Endodermal cell (in vitro differentiated cells): ENCODE measurements around the gene GNAI2. TPM values are rescaled to one million over a fixed set of nuclear protein-coding genes. Genes with fewer than 3 reads are reported as not detected.

Source experiments
- DNase-seq: peaks from one replicate; pipeline ENCODE4 v3.0.0-alpha.2; 2017
- H3K27ac ChIP-seq: 2 replicates; pipeline ENCODE4 v1.5.1; 2013; ENCODE audit warnings: mild to moderate bottlenecking, low read depth, low read length, moderate library complexity
- H3K27me3 ChIP-seq: 2 replicates; pipeline ENCODE4 v1.6.1; 2013; ENCODE audit warnings: mild to moderate bottlenecking, low read length, moderate library complexity; ENCODE audit not compliant: insufficient read depth, control insufficient read depth, poor library complexity, severe bottlenecking
- H3K36me3 ChIP-seq: 2 replicates; pipeline ENCODE4 v1.7.0; 2013; ENCODE audit warnings: mild to moderate bottlenecking, low read length, moderate library complexity; ENCODE audit not compliant: control insufficient read depth, insufficient read depth
- H3K4me1 ChIP-seq: one replicate; pipeline ENCODE4 v1.7.0; 2013; ENCODE audit warnings: low read length; ENCODE audit not compliant: control insufficient read depth, insufficient read depth
- H3K4me3 ChIP-seq: 2 replicates; pipeline ENCODE4 v1.5.1; 2013; ENCODE audit warnings: mild to moderate bottlenecking, low read length, moderate library complexity
- H3K9ac ChIP-seq: 2 replicates; pipeline ENCODE4 v1.6.1; 2013; ENCODE audit warnings: mild to moderate bottlenecking, low read length, moderate library complexity; ENCODE audit not compliant: poor library complexity, severe bottlenecking; ENCODE audit errors: extremely low read depth
- H3K9me3 ChIP-seq: 2 replicates; pipeline ENCODE4 v1.6.1; 2013; ENCODE audit warnings: mild to moderate bottlenecking, low read length, moderate library complexity; ENCODE audit not compliant: control insufficient read depth
- H3K27ac Mint-ChIP-seq: 2 replicates; pipeline ENCODE4 v1.8.0; 2020; ENCODE audit warnings: mixed read lengths
- H3K27me3 Mint-ChIP-seq: 2 replicates; pipeline ENCODE4 v1.8.0; 2021; ENCODE audit warnings: mild to moderate bottlenecking, mixed read lengths; ENCODE audit not compliant: insufficient read depth
- H3K36me3 Mint-ChIP-seq: 2 replicates; pipeline ENCODE4 v1.8.0; 2020; ENCODE audit warnings: low read depth, mixed read lengths
- H3K4me1 Mint-ChIP-seq: 2 replicates; pipeline ENCODE4 v1.8.0; 2020; ENCODE audit warnings: mixed read lengths
- H3K4me3 Mint-ChIP-seq: 2 replicates; pipeline ENCODE4 v1.8.0; 2020; ENCODE audit warnings: mild to moderate bottlenecking, moderate library complexity, mixed read lengths
- H3K9me3 Mint-ChIP-seq: 2 replicates; pipeline ENCODE4 v1.8.0; 2020; ENCODE audit warnings: mild to moderate bottlenecking, mixed read lengths
- WGBS, 2 experiments: methylation state at CpG; one replicate each; pipeline versions ENCODE4 v1.1.5 to v1.1.7; 2013; ENCODE audit warnings: missing lambda C conversion rate in 2 of 2, mixed read lengths in 1 of 2; ENCODE audit not compliant: insufficient coverage in 1 of 2, insufficient read length in 1 of 2; 5-methylcytosine and 5-hydroxymethylcytosine counted together
- total RNA-seq, 2 donors: library from RNA; stranded (reverse); fragmentation: NEBNext Ultra II Directional in 1 of 2; extraction: Animal tissue kit (Norgen Biotek cat#: 25700) in 1 of 2; gene quantifications; 2 replicates in 1 of 2; 3 replicates in 1 of 2; pipeline ENCODE4 v1.2.1, GENCODE V29; 2021
- TF ChIP-seq, protein P1 (sequence below): fragments of 200-600 bp; sonication (generic); conservative IDR thresholded peaks from 2 replicates; pipeline ENCODE4 v1.5.0; 2021; ENCODE audit warnings: antibody characterized with exemption, mild to moderate bottlenecking

Gene GNAI2
- total RNA-seq, 2 donors from 2014 or later: 243 to 278 TPM

DNA sequence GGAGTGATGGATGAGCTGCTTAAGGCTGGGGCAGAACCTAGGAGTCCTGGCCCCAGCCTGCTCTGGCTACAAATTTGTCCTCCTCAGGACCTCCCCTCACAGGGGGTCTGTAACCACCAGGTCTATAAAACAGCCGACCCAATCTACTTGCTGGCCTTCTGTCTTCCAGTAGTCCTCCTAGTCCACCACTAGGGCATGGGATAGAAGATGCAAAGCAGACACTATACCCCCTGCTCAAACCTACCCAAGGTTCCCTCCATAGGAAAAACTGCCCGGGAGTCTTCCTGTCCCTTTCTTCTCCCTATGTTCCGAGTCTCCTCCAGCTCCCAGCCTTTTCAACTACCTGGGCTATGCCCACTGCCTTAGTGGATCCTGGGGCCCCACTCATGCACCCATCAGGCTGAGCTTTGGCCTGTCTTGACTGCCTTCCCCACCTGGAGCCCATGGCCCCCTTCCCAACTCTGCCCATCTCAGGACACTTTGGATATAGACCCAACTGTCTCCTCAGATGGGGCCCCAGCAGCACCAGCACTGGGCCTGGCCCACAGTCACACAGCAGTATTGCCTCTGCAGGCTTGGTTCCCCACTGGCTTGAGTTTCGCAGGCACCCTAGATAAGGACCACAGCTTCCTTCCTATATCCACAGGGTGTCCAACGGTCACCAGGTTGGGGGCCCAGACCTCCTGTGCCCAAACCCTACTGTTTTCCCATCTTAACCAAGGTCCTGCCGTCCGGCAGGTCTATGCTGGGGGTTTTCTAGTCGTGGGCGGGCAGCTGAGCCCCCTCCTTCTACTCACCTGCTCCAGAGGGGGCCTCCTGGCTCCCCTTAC lies 62.1 kb downstream of the GNAI2 start:
- H3K4me3 Mint-ChIP-seq: peak overlapping the region; percentile 82
- peak; percentile 54 for DNase-seq

DNA sequence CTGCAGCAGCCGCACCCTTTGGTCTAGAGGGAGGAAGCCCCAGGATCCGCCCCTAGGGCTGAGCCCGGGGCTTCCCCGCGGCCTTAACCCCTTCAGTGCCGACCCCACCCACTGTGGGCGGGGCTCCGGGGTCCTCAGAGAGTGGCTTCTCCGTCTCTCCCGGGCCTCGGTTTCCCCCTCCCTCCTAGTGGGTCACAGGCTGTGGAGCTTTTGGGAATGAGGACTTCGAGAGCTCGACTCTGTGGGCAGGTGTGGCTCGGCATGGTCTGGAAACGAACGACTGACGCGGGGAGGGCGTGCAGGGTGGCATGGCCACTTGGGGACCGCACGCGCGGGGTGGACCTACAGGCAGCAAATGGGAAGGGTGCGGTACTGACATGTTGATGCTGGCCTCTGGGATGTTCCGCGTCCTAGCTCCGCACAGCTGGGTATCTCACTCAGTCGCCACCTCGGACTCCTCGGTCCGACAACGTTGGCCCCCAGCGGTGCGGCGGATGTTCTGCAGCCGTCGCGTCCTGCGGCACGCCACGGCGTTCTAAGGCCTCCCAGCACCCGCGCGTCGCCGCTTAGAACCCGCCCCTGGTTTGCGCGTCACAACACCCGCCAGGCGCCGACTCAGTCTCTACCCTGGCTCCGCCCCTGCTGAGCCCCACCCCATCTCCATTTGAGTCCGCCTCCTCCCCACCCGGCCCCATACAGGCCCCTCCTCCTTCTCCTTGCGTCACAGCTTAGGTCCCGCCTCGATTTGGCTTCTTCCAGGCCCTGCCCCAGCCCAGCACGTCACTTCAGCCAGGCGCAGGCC lies 63.0 kb downstream of the GNAI2 start, which contains the start of the genes HYAL3 and NAA80:
Gene HYAL3, minus strand, starts transcription at position 570 of the 802 bp plus-strand sequence. CDS start 3,803 bp downstream, outside the sequence.
Gene NAA80, minus strand, starts transcription at position 570 of the 802 bp plus-strand sequence. CDS start 1,942 bp downstream, outside the sequence.
- H3K9me3 ChIP-seq: no peaks in the 10 kb centered on the region
- peak within 1 kb of the TSS; percentile 67 for H3K27ac ChIP-seq
- H3K9ac ChIP-seq: peak within 1 kb of the TSS; percentile 62
- peak; percentile 100 for DNase-seq
- H3K27ac Mint-ChIP-seq: peak within 1 kb of the TSS; percentile 95
- H3K4me1 Mint-ChIP-seq: peaks cover 17% of the 10 kb centered on the region
- 1% methylated on average over 32 to 61 of the region's 61 CpGs for WGBS, 2 experiments
- H3K9me3 Mint-ChIP-seq: no peaks in the 10 kb centered on the region
- no peaks in the 10 kb centered on the region for H3K27me3 ChIP-seq
- peaks cover 3% of the 10 kb centered on the region for H3K4me1 ChIP-seq
- no peaks in the 10 kb centered on the region for H3K27me3 Mint-ChIP-seq
- peaks cover 2% of the 10 kb centered on the region for H3K36me3 Mint-ChIP-seq
- peak within 1 kb of the TSS; percentile 94 for H3K4me3 ChIP-seq
- H3K36me3 ChIP-seq: no peaks in the 10 kb centered on the region
- peak within 1 kb of the TSS; percentile 82 for H3K4me3 Mint-ChIP-seq
- TF ChIP-seq, protein P1, sequence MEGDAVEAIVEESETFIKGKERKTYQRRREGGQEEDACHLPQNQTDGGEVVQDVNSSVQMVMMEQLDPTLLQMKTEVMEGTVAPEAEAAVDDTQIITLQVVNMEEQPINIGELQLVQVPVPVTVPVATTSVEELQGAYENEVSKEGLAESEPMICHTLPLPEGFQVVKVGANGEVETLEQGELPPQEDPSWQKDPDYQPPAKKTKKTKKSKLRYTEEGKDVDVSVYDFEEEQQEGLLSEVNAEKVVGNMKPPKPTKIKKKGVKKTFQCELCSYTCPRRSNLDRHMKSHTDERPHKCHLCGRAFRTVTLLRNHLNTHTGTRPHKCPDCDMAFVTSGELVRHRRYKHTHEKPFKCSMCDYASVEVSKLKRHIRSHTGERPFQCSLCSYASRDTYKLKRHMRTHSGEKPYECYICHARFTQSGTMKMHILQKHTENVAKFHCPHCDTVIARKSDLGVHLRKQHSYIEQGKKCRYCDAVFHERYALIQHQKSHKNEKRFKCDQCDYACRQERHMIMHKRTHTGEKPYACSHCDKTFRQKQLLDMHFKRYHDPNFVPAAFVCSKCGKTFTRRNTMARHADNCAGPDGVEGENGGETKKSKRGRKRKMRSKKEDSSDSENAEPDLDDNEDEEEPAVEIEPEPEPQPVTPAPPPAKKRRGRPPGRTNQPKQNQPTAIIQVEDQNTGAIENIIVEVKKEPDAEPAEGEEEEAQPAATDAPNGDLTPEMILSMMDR: peak; percentile 56

More for the DNA sequence above, 62.1 kb downstream of the GNAI2 start:
- Histone ChIP-seq H3K4me3 (peak overlapping the region; percentile 94), H3K9ac (peak overlapping the region; percentile 62), H3K9me3 (no peaks in the 10 kb centered on the region), H3K27me3 (no peaks in the 10 kb centered on the region), H3K36me3 (no peaks in the 10 kb centered on the region), H3K27ac (no peak overlapping the region), H3K4me1 (peaks cover 3% of the 10 kb centered on the region)
- Mint-ChIP-seq H3K9me3 (no peaks in the 10 kb centered on the region), H3K27ac (peak overlapping the region; percentile 17), H3K36me3 (peaks cover 2% of the 10 kb centered on the region), H3K27me3 (no peaks in the 10 kb centered on the region), H3K4me1 (peaks cover 16% of the 10 kb centered on the region)
- WGBS, 2 experiments: 72 to 80% methylated on average over 7 to 9 of the region's 9 CpGs
- TF ChIP-seq, protein P1: peak; percentile 60

DNA sequence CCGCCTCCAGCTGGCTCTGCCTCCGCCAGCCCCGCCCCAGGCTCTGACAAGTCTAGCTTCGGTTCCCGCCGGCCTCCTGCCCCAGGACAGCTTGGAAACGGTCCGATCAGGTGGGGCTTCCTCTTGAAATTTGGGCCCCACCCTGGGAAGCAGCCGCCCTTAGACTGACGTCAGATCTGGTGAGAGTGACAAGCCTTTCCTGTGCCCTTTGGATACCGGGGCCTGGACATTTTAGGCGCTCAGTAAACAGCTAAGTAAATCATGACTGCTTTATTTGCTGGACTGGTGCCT lies 63.6 kb downstream of the GNAI2 start:
- H3K27ac Mint-ChIP-seq: peak overlapping the region; percentile 89
- WGBS, 2 experiments: 4 to 8% methylated on average over 11 to 12 of the region's 12 CpGs

More for the DNA sequence above, 63.6 kb downstream of the GNAI2 start:
- peaks cover 17% of the 10 kb centered on the region for H3K4me1 Mint-ChIP-seq
- H3K9ac ChIP-seq: peak overlapping the region; percentile 47
- H3K36me3 Mint-ChIP-seq: peaks cover 2% of the 10 kb centered on the region
- H3K27ac ChIP-seq: no peak overlapping the region
- peak overlapping the region; percentile 82 for H3K4me3 Mint-ChIP-seq
- no peaks in the 10 kb centered on the region for H3K27me3 Mint-ChIP-seq
- no peaks in the 10 kb centered on the region for H3K27me3 ChIP-seq
- H3K4me1 ChIP-seq: peaks cover 3% of the 10 kb centered on the region
- H3K36me3 ChIP-seq: no peaks in the 10 kb centered on the region
- H3K9me3 Mint-ChIP-seq: peaks cover 2% of the 10 kb centered on the region
- no peaks in the 10 kb centered on the region for H3K9me3 ChIP-seq
- TF ChIP-seq, protein P1: no peak
- peak overlapping the region; percentile 79 for H3K4me3 ChIP-seq
- DNase-seq: no peak
